HG03378 (cell line): ENCODE data around the gene MBNL2.
"Not testable (repeated sequence)": the region's sequence is repeated elsewhere in the genome, so short reads cannot be mapped to it uniquely, and the experiment has no call there.

Experiments used
- ATAC-seq: cut with Tn5 transposase; IDR thresholded peaks from one replicate; pipeline ENCODE4 v1.9.1; 2021; ENCODE audit warnings: mild to moderate bottlenecking, moderate library complexity; ENCODE audit not compliant: unreplicated experiment

MBNL2 gene

GRCh38 chr13:97207252-97207651 lies 14.9 kb upstream of the MBNL2 start:
- not testable (repeated sequence) for ATAC-seq

- no peak for ATAC-seq
These were observed 10.8 kb upstream of the MBNL2 start for GRCh38 chr13:97211300-97211699.

GRCh38 chr13:97212004-97212403 lies 10.1 kb upstream of the MBNL2 start:
- ATAC-seq, result no peak

GRCh38 chr13:97212601-97213040 lies 9.5 kb upstream of the MBNL2 start:
- no peak for ATAC-seq

- ATAC-seq, result peak; percentile 2
These were observed 7.2 kb upstream of the MBNL2 start for GRCh38 chr13:97214921-97215320.

- ATAC-seq, result peak; percentile 62
These were observed 6.8 kb upstream of the MBNL2 start for GRCh38 chr13:97215325-97215724.

GRCh38 chr13:97219226-97219625 lies 2.9 kb upstream of the MBNL2 start:
- ATAC-seq, result no peak

GRCh38 chr13:97220151-97220900 lies 1.8 kb upstream of the MBNL2 start:
- no peak for ATAC-seq

GRCh38 chr13:97221046-97221445 lies 1.1 kb upstream of the MBNL2 start:
- no peak for ATAC-seq

- no peak for ATAC-seq
These were observed 667 bp upstream of the MBNL2 start for GRCh38 chr13:97221466-97221865.

GRCh38 chr13:97223037-97223710 lies 1.0 kb downstream of the MBNL2 start:
- no peak for ATAC-seq

- no peak for ATAC-seq
These were observed 1.8 kb downstream of the MBNL2 start for GRCh38 chr13:97223711-97224541.

- ATAC-seq, result no peak
These were observed 2.6 kb downstream of the MBNL2 start for GRCh38 chr13:97224544-97225300.

- no peak for ATAC-seq
These were observed 3.4 kb downstream of the MBNL2 start for GRCh38 chr13:97225533-97225932.

GRCh38 chr13:97226013-97226412 lies 3.9 kb downstream of the MBNL2 start:
- no peak for ATAC-seq

GRCh38 chr13:97226788-97227627 lies 4.9 kb downstream of the MBNL2 start:
- ATAC-seq, result peak; percentile 54

- no peak for ATAC-seq
These were observed 6.9 kb downstream of the MBNL2 start for GRCh38 chr13:97228850-97229521.

- ATAC-seq, result no peak
These were observed 7.6 kb downstream of the MBNL2 start for GRCh38 chr13:97229699-97230098.

- no peak for ATAC-seq
These were observed 9.1 kb downstream of the MBNL2 start for GRCh38 chr13:97231118-97231828.
